Neuronal stem cell (in vitro differentiated cells): Measurements from ENCODE around the gene AGPAT2.
A peak's percentile ranks its signal among the peaks of the same experiment; 100 is the strongest.
"Not testable (repeated sequence)": the region's sequence is repeated elsewhere in the genome, so short reads cannot be mapped to it uniquely, and the experiment has no call there.

Experiments
- DNase-seq: peaks from one replicate; pipeline ENCODE4 v3.0.0-alpha.2; 2013; ENCODE audit warnings: low spot score
- H2AFZ ChIP-seq: one replicate; pipeline ENCODE4 v1.6.1; 2013; ENCODE audit warnings: mild to moderate bottlenecking, low read length, inconsistent platforms
- H2AK5ac ChIP-seq: 2 replicates; pipeline ENCODE4 v1.6.1; 2013; ENCODE audit warnings: low read depth, mild to moderate bottlenecking, inconsistent platforms, low read length, moderate library complexity, mixed read lengths
- H2BK120ac ChIP-seq: 2 replicates; pipeline ENCODE4 v1.6.1; 2013; ENCODE audit warnings: low read depth, mild to moderate bottlenecking, inconsistent platforms, low read length, moderate library complexity, mixed read lengths
- H2BK12ac ChIP-seq: one replicate; pipeline ENCODE4 v1.6.1; 2013; ENCODE audit warnings: low read length, inconsistent platforms
- H2BK15ac ChIP-seq: 2 replicates; pipeline ENCODE4 v1.6.1; 2013; ENCODE audit warnings: mild to moderate bottlenecking, low read length, inconsistent platforms, mixed read lengths
- H2BK5ac ChIP-seq: one replicate; pipeline ENCODE4 v1.6.1; 2013; ENCODE audit warnings: inconsistent platforms, mild to moderate bottlenecking, low read length, moderate library complexity
- H3K14ac ChIP-seq: one replicate; pipeline ENCODE4 v1.6.1; 2013; ENCODE audit warnings: low read length, inconsistent platforms
- H3K18ac ChIP-seq: 2 replicates; pipeline ENCODE4 v1.6.1; 2013; ENCODE audit warnings: low read length, inconsistent platforms
- H3K23ac ChIP-seq: 2 replicates; pipeline ENCODE4 v1.6.1; 2013; ENCODE audit warnings: low read depth, mild to moderate bottlenecking, mixed read lengths, low read length, inconsistent platforms; ENCODE audit not compliant: poor library complexity
- H3K27ac ChIP-seq: replicated peaks from 3 replicates; pipeline ENCODE4 v1.5.1; 2013; ENCODE audit warnings: low read length, inconsistent platforms
- H3K27me3 ChIP-seq, 3 experiments: 2 replicates each; pipeline ENCODE4 v1.6.1; 2013; ENCODE audit warnings: low read length in 3 of 3, mild to moderate bottlenecking in 2 of 3, inconsistent platforms in 1 of 3, low read depth in 1 of 3, mixed read lengths in 1 of 3, moderate library complexity in 1 of 3; ENCODE audit not compliant: control insufficient read depth in 3 of 3, insufficient read depth in 3 of 3
- H3K36me3 ChIP-seq, 2 donors: replicated peaks in 1 of 2; 2 replicates each; pipeline ENCODE4 v1.6.1; 2013; ENCODE audit warnings: low read length in 2 of 2; ENCODE audit not compliant: control insufficient read depth in 2 of 2, insufficient read depth in 2 of 2
- H3K4ac ChIP-seq: 2 replicates; pipeline ENCODE4 v1.6.1; 2013; ENCODE audit warnings: inconsistent platforms, mild to moderate bottlenecking, low read length, moderate library complexity
- H3K4me1 ChIP-seq, 2 donors: 1 replicate in 1 of 2; 2 replicates in 1 of 2; pipeline ENCODE4 v1.6.1; 2013; ENCODE audit warnings: low read length in 2 of 2, low read depth in 1 of 2; ENCODE audit not compliant: control insufficient read depth in 2 of 2, insufficient read depth in 1 of 2
- H3K4me2 ChIP-seq: one replicate; pipeline ENCODE4 v1.6.1; 2013; ENCODE audit warnings: mild to moderate bottlenecking, low read length, inconsistent platforms; ENCODE audit not compliant: insufficient read depth, poor library complexity, severe bottlenecking
- H3K4me3 ChIP-seq, 2 donors: 2 replicates each; pipeline ENCODE4 v1.5.1; 2013; ENCODE audit warnings: low read length in 2 of 2, mild to moderate bottlenecking in 2 of 2, inconsistent platforms in 1 of 2, moderate library complexity in 1 of 2
- H3K79me1 ChIP-seq: one replicate; pipeline ENCODE4 v1.6.1; 2013; ENCODE audit warnings: low read depth, mild to moderate bottlenecking, inconsistent platforms, low read length, moderate library complexity
- H3K9ac ChIP-seq: one replicate; pipeline ENCODE4 v1.6.1; 2013; ENCODE audit warnings: mild to moderate bottlenecking, low read depth, low read length, inconsistent platforms; ENCODE audit not compliant: poor library complexity
- H3K9me3 ChIP-seq, 2 donors: replicated peaks in 1 of 2; 2 replicates each; pipeline versions ENCODE3 to v1.6.1; 2013; ENCODE audit warnings: low read length in 2 of 2, mild to moderate bottlenecking in 2 of 2, inconsistent platforms in 1 of 2, low read depth in 1 of 2, mixed read lengths in 1 of 2, moderate library complexity in 1 of 2; ENCODE audit not compliant: control insufficient read depth in 2 of 2, insufficient read depth in 1 of 2
- H4K8ac ChIP-seq: one replicate; pipeline ENCODE4 v1.6.1; 2013; ENCODE audit warnings: low read depth, mild to moderate bottlenecking, inconsistent platforms, low read length, moderate library complexity
- H4K91ac ChIP-seq: one replicate; pipeline ENCODE4 v1.6.1; 2013; ENCODE audit warnings: low read length, low read depth, mild to moderate bottlenecking, inconsistent platforms; ENCODE audit not compliant: poor library complexity
- WGBS, 2 donors: extraction: QIAGEN DNeasy Blood & Tissue Kit; methylation state at CpG; one replicate each; pipeline ENCODE4 v1.1.7; 2013; ENCODE audit warnings: missing lambda C conversion rate in 2 of 2, mixed read lengths in 1 of 2; ENCODE audit not compliant: insufficient read length in 2 of 2, insufficient replicate concordance in 1 of 2; ENCODE audit errors: extremely low coverage in 2 of 2; 5-methylcytosine and 5-hydroxymethylcytosine counted together

The AGPAT2 gene

GRCh38 chr9:136705564-136705963, 18.3 kb upstream of the AGPAT2 start:
- Histone ChIP-seq H3K36me3 (no peaks in the 10 kb centered on the region), H3K4me2 (no peak overlapping the region), H4K91ac (no peak overlapping the region), H2AK5ac (no peak overlapping the region), H2AFZ (no peak overlapping the region), H3K4me1 (peaks cover 1 to 11% of the 10 kb centered on the region in 2 donors), H3K23ac (no peak overlapping the region), H2BK120ac (no peak overlapping the region), H2BK5ac (no peak overlapping the region), H3K9ac (no peak overlapping the region), H3K18ac (no peak overlapping the region), H3K4ac (no peak overlapping the region), H2BK15ac (no peak overlapping the region), H3K9me3 (no peaks in the 10 kb centered on the region), H3K14ac (no peak overlapping the region), H3K27ac (no peak overlapping the region), H3K4me3 (no peak overlapping the region), H4K8ac (no peak overlapping the region), H2BK12ac (no peak overlapping the region), H3K79me1 (peaks cover 3% of the 10 kb centered on the region), H3K27me3 (peaks cover 0 to 41% (median 12%) of the 10 kb centered on the region in 3 experiments)
- no CpG with 5 or more reads among the region's 7 CpGs for WGBS, 2 donors
- DNase-seq = no peak

DNA sequence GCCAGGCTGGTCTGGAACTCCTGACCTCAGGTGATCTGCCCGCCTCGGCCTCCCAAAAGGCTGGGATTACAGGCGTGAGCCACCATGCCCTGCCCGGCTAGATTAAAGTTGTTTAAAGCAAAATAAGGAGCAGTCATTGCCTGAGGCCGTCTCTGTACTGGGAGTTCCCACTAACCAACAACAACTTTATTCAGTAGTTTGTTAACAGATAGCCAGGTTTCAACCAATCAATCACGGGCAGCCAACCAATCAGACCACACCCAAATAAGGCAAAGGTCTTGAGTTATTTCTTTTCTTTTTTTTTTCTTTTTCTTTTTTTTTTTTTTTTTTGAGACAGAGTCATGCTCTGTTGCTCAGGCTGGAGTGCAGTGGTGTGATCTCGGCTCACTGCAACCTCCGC, 17.5 kb upstream of the AGPAT2 start:
- H3K79me1 ChIP-seq = not testable (repeated sequence)

DNA sequence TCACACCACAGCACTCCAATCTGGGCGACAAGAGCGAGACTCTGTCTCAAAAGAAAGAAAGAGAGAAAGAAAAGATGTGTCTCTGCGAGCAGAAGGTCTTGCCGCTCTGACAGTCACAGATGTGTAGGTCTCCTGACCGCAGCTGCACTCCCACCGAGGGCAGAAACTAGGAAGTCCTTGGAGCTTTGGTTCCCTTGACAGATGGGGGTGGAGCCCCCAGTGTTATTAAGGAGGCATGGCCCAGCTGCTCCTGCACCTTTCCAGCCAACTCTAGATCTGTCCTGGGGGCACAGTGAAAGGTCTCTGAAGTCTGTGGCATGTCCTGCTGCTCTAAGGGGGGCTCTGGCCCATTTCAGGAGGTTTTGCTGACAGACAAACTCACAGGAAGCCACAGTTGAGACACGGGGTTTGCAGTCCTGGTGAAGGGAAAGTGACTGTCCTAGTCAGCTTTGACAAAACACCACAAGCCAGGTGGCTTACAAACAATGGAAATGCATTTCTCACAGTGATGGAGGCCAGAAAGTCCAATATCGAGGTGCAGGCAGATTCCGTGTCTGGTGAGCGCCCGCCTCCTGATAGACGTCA, 16.1 kb upstream of the AGPAT2 start:
- no peaks in the 10 kb centered on the region for H3K79me1 ChIP-seq
- no peak overlapping the region for H2BK15ac ChIP-seq
- WGBS, 2 donors = no CpG with 5 or more reads among the region's 12 CpGs
- H2BK12ac ChIP-seq = no peak overlapping the region
- H3K14ac ChIP-seq = no peak overlapping the region
- DNase-seq = no peak
- H3K27ac ChIP-seq = no peak overlapping the region
- no peak overlapping the region for H2AK5ac ChIP-seq
- peak overlapping the region; percentile 29 for H2AFZ ChIP-seq
- H3K36me3 ChIP-seq = no peaks in the 10 kb centered on the region
- H3K18ac ChIP-seq = no peak overlapping the region
- H3K9ac ChIP-seq = no peak overlapping the region
- H3K4me1 ChIP-seq = peaks cover 1 to 7% of the 10 kb centered on the region in 2 donors
- H4K91ac ChIP-seq = no peak overlapping the region
- H3K4me2 ChIP-seq = no peak overlapping the region
- H3K27me3 ChIP-seq = peaks cover 0 to 24% (median 9%) of the 10 kb centered on the region in 3 experiments
- no peak overlapping the region for H2BK5ac ChIP-seq
- no peaks in the 10 kb centered on the region for H3K9me3 ChIP-seq
- no peak overlapping the region for H2BK120ac ChIP-seq
- H4K8ac ChIP-seq = no peak overlapping the region
- no peak overlapping the region for H3K4me3 ChIP-seq
- H3K23ac ChIP-seq = no peak overlapping the region
- H3K4ac ChIP-seq = no peak overlapping the region

More for the DNA sequence above, 17.5 kb upstream of the AGPAT2 start:
- not testable (repeated sequence) for H3K27ac ChIP-seq, H2AFZ ChIP-seq, H2BK15ac ChIP-seq, H2BK120ac ChIP-seq, H3K18ac ChIP-seq, H2BK12ac ChIP-seq, H3K23ac ChIP-seq, H4K91ac ChIP-seq, H3K4ac ChIP-seq, H3K4me1 ChIP-seq, H3K36me3 ChIP-seq, H3K9me3 ChIP-seq, DNase-seq, H3K4me2 ChIP-seq, H3K14ac ChIP-seq, H4K8ac ChIP-seq, H3K4me3 ChIP-seq, H3K9ac ChIP-seq, H2AK5ac ChIP-seq, H2BK5ac ChIP-seq
- no CpG with 5 or more reads among the region's 8 CpGs for WGBS, 2 donors
- H3K27me3 ChIP-seq = peaks cover 0 to 33% (median 10%) of the 10 kb centered on the region in 3 experiments

DNA sequence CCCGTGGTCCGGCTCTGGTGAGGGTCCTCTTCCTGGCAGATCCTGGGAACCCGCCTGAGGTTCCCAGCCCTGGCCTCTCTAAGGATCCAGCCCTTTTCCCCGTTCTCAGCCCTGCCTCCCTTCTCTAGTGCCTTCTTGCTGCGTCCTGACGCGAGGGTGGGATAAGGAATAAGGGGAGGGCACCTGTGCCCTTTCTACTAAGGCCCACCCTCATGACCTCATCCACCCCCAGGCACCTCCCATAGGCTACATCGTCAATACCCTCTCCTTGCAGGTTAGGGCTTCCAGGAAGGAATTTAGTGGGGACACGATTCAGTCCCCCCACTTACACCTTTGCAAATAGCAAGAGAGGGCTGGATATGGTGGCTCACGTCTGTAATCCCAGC, 14.4 kb upstream of the AGPAT2 start:
- Histone ChIP-seq H2AFZ (peak overlapping the region; percentile 10), H3K4me3 (no peak overlapping the region), H3K4me2 (no peak overlapping the region), H4K8ac (no peak overlapping the region), H3K36me3 (no peaks in the 10 kb centered on the region), H2BK15ac (peak overlapping the region; percentile 72), H2BK120ac (no peak overlapping the region), H3K9me3 (no peaks in the 10 kb centered on the region), H3K23ac (no peak overlapping the region), H2BK5ac (peak overlapping the region; percentile 46), H4K91ac (no peak overlapping the region), H2BK12ac (no peak overlapping the region), H3K9ac (no peak overlapping the region), H2AK5ac (peak overlapping the region; percentile 86), H3K4ac (no peak overlapping the region), H3K14ac (no peak overlapping the region), H3K18ac (peak overlapping the region; percentile 3), H3K27me3 (peaks cover 0 to 15% (median 9%) of the 10 kb centered on the region in 3 experiments), H3K4me1 (peaks cover 9 to 12% of the 10 kb centered on the region in 2 donors), H3K79me1 (no peaks in the 10 kb centered on the region), H3K27ac (no peak overlapping the region)
- DNase-seq = no peak
- WGBS, 2 donors = no CpG with 5 or more reads among the region's 10 CpGs
